Measurements from ENCODE around the gene ATP6V1B1. TPM values are rescaled to one million over a fixed set of nuclear protein-coding genes. Genes with fewer than 3 reads are reported as not detected.

The ATP6V1B1 gene
- total and polyA plus RNA-seq, 2 of the 13 experiments (the other 11 are each of a cell fraction or from before 2014, with no cell fraction given) = 0.58 to 1.6 TPM

GRCh38 chr2:70935468-70936164, at the start of gene ATP6V1B1 (continued):
- TF ChIP-seq ZSCAN25 (CRISPR knock-in tag; IDR thresholded peaks at IDR 0.05) (peak; percentile 81), KDM2A (CRISPR knock-in tag; IDR thresholded peaks at IDR 0.05; ENCODE audit: borderline replicate concordance, low read depth) (0 out of 2 replicates have a peak, but pooled peaks have one; percentile 16), PATZ1 (CRISPR knock-in tag; IDR thresholded peaks at IDR 0.05) (peak; percentile 65; the same call in 1 of the 2 replicates), WIZ (CRISPR knock-in tag; IDR thresholded peaks at IDR 0.05) (0 out of 2 replicates have a peak, but pooled peaks have one; percentile 34)

- no TSS peak for BruUV-seq (replicated peaks)
- no peak overlapping the region for H3K9ac ChIP-seq (ENCODE audit: insufficient read depth, low read depth, low read length)
- ATAC-seq (no peak), FAIRE-seq (no peak), DNase-seq (ENCODE audit: low spot score) (no peak)
- H3K9me3 ChIP-seq (ENCODE audit: low read length) = no peaks in the 10 kb centered on the region
- H3K36me3 ChIP-seq (replicated peaks in 1 of 2; ENCODE audit: control insufficient read depth in 1 of 2, insufficient read depth in 2 of 2, low read length in 2 of 2) = no peaks in the 10 kb centered on the region
- no peaks in the 10 kb centered on the region for H4K20me1 ChIP-seq (ENCODE audit: insufficient read depth, low read length)
- H3K4me2 ChIP-seq (ENCODE audit: low read depth, low read length) = no peak overlapping the region
- H3K4me3 ChIP-seq (replicated peaks in 1 of 3; ENCODE audit: insufficient read depth in 1 of 3, low read depth in 2 of 3, low read length in 3 of 3) = no peak overlapping the region
- H3K27ac ChIP-seq (ENCODE audit: extremely low read length, insufficient read depth, low read length) = no peak overlapping the region
- WGBS (ENCODE audit: low lambda C conversion rate) = 78% methylated on average over 10 of the region's 10 CpGs
- intact Hi-C loops (cut with micrococcal nuclease; ENCODE audit: unreplicated experiment) = no loop called here
- peaks cover 32% of the 10 kb centered on the region for H3K4me1 ChIP-seq (ENCODE audit: insufficient read depth, low read length)
- POLR2A ChIA-PET = no interaction called here
- CTCF ChIA-PET (ENCODE audit: low intra/inter-chr PET ratio, low total read pairs) = no interaction called here
- TF ChIP-seq ZNF256 (CRISPR knock-in tag; conservative IDR thresholded peaks at IDR 0.05) (no peak), ZKSCAN1 (IDR thresholded peaks at IDR 0.05; ENCODE audit: low read length) (no peak), ZNF598 (CRISPR knock-in tag; IDR thresholded peaks at IDR 0.05; ENCODE audit: borderline replicate concordance) (no peak), ZNF263 (CRISPR knock-in tag; IDR thresholded peaks at IDR 0.05) (no peak), JDP2 (CRISPR knock-in tag; IDR thresholded peaks at IDR 0.05; ENCODE audit: borderline replicate concordance) (no peak), ZNF432 (CRISPR knock-in tag; IDR thresholded peaks at IDR 0.05; ENCODE audit: borderline replicate concordance) (no peak), POLR2AphosphoS5 (IDR thresholded peaks at IDR 0.05; ENCODE audit: low read depth, low read length) (no peak)
- H3K27me3 ChIP-seq (ENCODE audit: control insufficient read depth in 1 of 2, insufficient read depth in 2 of 2, low read length in 2 of 2) = peaks cover 0 to 14% of the 10 kb centered on the region in 2 experiments; a peak in 3 of 5 replicates
- in situ Hi-C loops (cut with HindIII; ENCODE audit: extremely low pct_ligation_motif_present, low pct_unique_long_range_greater_than_20kb) = no loop called here
- no peak overlapping the region for H2AFZ ChIP-seq (ENCODE audit: low read length)
- no peaks in the 10 kb centered on the region for H3K79me2 ChIP-seq (ENCODE audit: insufficient read depth, low read length)
Observed at GRCh38 chr2:70886541-70886987, 49.1 kb upstream of the ATP6V1B1 start.

Measured in HepG2 (cell line).